HG02678 (cell line): ENCODE results near the gene LONRF3.

Source experiments
- ATAC-seq: cut with Tn5 transposase; IDR thresholded peaks from one replicate; pipeline ENCODE4 v1.9.1; 2021; ENCODE audit warnings: mild to moderate bottlenecking, moderate library complexity; ENCODE audit not compliant: unreplicated experiment

Gene LONRF3

DNA sequence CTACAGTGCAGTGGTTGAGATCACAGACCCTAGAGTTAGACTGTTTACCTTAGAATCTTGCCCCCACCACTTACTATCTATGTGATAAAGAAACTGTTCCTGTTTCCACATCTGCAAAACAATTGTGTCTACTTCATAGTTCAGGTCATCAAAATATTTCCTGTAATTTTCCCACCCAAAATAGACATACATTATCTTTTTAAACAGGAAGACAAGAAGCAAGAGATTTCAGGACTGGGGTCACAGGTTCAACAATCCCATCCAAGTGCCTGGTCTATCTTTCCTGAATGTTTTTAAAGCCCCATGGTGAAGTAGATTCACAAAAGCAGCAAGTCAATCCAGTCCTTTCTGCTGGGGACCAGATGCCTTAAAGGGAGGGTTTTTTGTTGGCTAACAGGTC, 56.6 kb downstream of the LONRF3 start:
- ATAC-seq: no peak

DNA sequence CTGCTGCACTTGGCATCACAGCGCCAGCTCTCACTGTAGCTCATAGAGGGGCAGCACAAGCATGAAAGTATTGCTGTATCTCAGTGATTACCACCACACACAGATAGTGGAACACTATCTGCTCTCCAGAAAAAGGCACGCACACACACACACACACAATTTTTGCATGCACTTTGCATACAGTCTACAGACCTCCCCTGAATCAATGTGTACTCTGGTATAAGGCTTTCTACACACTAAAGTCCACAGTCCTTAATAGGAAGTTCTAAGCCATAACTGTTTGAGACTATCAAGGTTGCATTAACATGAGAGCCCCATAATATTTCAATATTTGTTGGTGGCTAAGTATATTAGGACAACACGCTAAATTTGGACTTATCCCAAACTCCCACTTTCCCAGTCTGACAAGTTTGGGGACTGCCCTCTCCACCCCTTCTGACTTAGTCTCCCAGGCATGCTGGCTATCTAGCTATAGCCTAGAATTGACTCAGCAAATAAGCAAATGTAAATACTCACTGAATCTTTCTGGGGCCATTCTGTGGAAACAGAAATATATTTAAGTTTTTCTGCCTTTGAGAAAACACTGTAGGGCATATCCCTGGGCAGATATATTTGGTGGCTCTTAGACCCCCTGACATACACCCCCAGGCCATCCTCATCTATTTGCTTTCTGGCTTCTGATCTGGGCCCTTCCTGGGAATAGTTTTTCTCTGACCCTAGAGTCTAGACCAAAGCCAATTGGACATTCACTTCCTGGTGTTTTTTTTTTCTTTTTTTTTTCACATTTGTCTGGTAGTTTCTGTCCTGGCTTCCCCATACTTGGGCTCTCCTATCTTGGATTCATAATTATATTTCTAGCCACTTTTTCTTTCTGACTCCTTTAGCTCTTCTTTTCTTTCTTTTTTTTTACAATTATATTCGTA, 62.0 kb downstream of the LONRF3 start:
- ATAC-seq: no peak

DNA sequence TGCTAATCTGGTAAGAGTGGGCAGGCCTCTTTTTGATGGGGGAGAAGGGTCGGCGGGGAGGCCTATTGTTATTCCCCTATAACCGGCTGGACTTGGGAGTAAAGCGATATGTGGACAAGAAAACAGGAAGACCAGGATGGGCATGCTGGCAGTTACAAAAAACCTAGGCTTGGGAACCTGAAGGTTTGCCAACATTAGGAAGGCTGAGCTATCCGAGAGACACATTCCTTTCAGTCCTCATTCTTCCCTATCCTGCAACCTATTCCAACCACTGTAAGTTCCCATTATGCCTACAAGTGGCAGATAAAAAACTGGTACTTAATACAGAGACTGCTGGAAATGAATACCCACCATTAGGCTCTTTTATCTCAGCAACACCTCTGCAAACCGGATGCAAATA, 66.0 kb downstream of the LONRF3 start:
- no peak for ATAC-seq

DNA sequence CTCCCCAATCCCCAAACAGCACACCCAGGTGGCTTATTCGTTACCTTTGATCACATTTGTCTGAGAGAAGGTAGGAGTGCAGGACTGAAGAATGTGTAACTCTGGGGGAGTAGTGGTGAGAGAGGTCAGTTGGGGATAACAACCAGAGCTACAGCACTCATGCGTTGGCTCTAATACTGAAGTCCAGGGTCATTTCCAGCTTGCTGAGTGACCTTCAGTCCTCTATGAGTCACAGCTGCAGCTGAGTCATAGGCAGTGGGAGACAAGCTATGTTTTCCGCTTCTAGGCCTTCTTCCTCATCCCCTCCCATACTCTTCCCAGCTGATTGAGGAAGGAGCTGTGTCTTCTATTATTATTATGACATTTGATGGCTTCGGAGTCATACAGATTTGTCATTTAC, 66.8 kb downstream of the LONRF3 start:
- ATAC-seq: no peak

DNA sequence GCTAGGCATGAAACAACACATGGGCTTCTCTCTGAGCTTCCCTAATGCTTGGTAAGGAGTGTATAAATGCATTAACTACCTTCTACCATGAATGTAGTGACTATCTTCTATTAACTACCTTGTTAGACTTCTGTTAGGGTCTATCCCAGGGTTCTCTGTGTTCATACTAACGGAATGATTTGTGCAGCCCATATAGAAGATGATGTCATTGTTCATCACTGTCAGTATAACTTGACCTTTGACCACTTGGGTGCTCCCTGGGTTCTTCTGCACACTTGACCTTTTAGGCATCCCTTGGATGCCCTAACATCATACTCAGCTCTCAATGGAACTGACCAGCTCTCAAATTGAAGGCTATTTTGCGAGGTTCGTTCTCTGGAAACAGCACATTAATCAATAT, 67.6 kb downstream of the LONRF3 start:
- ATAC-seq: no peak

DNA sequence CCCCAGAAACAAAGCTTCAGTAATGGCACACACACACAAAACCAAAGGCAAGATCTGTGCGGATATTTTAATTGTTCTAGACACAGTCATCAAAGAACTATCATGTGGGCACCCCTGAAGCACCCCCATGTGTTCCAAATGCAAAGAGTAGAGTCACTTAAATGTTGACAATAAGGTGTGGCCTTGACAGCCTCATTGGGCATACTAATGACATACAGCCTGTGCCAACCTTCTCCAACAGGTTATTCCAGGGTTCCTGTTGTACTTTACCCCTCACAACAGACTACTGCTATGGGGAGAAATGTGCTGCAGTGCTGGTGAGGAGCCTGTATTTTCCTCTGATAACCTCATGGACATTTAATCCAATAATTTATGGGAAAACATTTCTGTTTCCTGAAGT, 68.6 kb downstream of the LONRF3 start:
- no peak for ATAC-seq

DNA sequence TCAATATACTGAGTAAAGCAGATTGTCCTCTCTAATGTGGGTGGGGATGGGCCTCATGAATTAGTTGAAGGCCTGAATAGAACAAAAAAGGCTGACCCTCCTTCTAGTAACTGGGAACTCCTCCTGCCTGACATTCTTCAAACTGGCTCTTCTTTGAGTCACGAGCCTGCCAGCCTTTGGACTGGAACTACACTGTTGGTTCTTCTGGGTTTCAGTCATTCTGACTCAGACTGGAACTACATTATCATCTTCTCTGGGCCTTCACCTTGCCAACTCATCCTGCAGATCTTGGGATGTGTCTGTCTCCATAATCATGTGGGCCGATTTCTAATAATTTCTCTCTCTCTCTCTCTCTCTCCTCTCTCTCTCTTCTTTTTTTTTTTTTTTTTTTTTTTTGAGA, 71.5 kb downstream of the LONRF3 start:
- no peak for ATAC-seq

DNA sequence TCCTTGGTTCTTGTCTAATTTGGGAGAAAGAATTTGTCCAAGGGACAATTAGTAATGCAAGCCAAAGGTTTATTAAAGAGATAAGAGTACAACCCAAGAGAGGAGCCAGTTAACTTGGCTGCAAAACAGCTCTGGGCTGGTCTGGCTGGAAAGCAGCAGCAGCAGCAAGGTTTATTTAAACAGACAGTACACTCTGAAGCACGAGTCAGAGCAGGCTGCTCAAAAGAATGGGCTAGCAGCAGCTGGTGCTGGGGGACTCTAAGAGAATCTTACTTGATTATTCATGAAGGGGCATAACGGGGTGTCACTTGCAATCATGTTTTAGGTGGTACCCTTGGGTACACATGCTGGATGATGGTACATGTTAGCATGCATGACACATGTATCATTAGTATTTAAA, 81.3 kb downstream of the LONRF3 start:
- no peak for ATAC-seq

DNA sequence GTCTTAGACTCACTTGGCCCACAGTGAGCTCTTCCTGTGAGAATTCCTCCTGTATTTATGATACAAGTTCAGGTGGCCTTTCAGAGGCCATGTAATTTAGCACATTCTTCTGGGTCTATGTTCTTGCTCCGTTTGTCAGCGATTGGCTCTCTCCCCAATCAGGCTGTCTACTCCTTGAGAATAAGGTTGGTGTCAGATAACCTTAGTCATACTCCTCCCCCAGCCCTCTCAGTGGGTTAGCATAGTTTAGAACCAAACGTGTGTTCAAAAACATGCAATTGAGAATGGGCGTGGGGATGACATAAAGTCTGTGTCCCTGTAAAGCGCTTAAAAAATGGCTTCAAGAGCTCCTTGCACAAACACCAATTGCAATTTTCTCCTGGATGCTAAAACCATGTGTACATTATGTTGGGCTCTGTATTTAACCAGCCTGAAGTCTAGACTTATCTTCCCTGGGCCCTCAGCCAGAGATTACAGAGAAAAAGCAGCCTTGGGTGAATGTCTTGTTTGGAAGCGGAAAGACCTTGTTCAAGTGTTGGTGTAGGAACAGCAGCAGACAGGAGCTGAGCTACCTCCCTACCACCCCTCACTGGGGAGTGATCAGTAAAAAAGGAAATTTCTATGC, 88.4 kb downstream of the LONRF3 start:
- ATAC-seq: no peak

DNA sequence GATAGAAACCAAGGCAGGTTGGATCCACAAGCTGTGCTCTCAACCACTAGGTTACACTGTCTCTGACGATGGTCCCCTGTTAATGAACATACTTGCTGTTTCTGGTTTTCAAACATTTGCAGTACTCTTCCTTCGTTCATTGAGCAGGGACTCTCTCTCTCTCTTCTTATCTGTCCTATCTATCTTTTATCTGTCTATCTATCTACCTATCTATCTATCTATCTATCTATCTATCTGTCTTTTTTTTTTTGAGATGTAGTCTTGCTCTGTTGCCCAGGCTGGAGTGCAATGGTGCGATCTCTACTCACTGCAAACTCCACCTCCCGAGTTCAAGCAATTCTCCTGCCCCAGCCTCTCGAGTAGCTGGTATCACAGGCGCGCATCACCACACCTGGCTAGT, 89.0 kb downstream of the LONRF3 start:
- no peak for ATAC-seq

DNA sequence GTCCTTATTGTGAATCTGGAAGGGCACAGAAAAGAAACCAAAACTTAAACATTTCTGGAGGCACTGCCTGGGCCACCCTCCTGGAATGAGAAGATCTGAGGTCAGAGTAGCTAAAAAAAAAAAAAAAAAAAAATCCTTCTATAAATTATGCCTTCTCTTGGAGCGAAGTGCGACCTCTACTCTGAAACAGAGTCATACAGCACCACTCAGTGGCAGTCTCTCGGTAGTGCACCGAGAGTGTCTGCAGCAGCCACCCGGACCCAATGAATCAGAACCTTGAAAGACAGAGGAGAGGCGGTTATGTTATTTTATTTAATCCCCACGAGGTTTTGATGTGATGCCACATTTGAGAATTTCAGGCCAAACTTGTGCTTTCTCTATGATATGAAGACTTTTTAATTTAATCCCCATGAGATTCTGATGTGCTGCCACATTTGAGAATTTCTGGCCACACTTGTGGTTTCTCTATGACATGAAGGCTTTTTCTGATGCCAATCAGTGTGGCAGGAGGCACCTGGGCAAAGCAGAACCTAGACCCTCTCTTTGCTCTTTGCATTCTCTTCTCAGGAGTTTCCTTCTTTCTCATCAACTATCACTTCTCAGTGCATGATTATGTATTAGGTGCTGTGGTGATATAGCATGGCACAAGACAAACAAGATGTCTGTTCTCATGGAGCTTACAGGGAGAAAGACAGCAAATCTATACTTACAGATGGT, 92.8 kb downstream of the LONRF3 start:
- ATAC-seq: no peak
